A549 (cell line): ENCODE results near the gene AAK1. TPM values are rescaled to one million over a fixed set of nuclear protein-coding genes. Genes with fewer than 3 reads are reported as not detected.

ENCODE experiments used
- ATAC-seq, 2 experiments: fragments of 200-7000 bp in 1 of 2; fragments of >200 bp in 1 of 2; cut with Nextera tagmentation in 1 of 2; cut with Tn5 transposase in 1 of 2; 3 replicates each; pipeline versions ENCODE4 v1.8.0 to v1.9.1; 2018 to 2020; ENCODE audit warnings: mild to moderate bottlenecking in 1 of 2, moderate library complexity in 1 of 2
- CTCF ChIA-PET: fragments of 300-600 bp; sonication (Branson Sonifier 250); formaldehyde crosslinking; extraction: SDS; loops from one replicate; lab custom pipeline; 2021; ENCODE audit warnings: antibody characterized with exemption, inconsistent platforms; lab: Yijun Ruan, JAX
- POLR2A ChIA-PET: fragments of 350-600 bp; formaldehyde crosslinking; extraction: SDS; loops from one replicate; lab custom pipeline; 2021; ENCODE audit warnings: antibody characterized with exemption, inconsistent platforms; lab: Yijun Ruan, JAX
- DNase-seq, 2 experiments: peaks; one replicate each; pipeline versions ENCODE4 v3.0.0 to v3.0.0-alpha.2; 2011 to 2016; ENCODE audit warnings: low read depth in 1 of 2, low spot score in 1 of 2
- FAIRE-seq: peaks from 2 replicates; lab custom pipeline; 2011; peaks lifted over from hg19 to GRCh38; lab: Jason Lieb, UNC
- H3K27ac ChIP-seq, 2 experiments: fragments of >200 bp; sonication (Bioruptor Twin); formaldehyde crosslinking; 3 replicates each; pipeline ENCODE4 v1.5.1; 2016 to 2017
- H3K4me1 ChIP-seq: fragments of >200 bp; sonication (Bioruptor Twin); formaldehyde crosslinking; 3 replicates; pipeline ENCODE4 v1.6.1; 2016
- H3K4me2 ChIP-seq: fragments of >200 bp; sonication (Bioruptor Twin); formaldehyde crosslinking; 3 replicates; pipeline ENCODE4 v1.6.1; 2016
- H3K4me3 ChIP-seq: fragments of >200 bp; sonication (Bioruptor Twin); formaldehyde crosslinking; 3 replicates; pipeline ENCODE4 v1.5.1; 2016
- H3K9me3 ChIP-seq: fragments of >200 bp; sonication (Bioruptor Twin); formaldehyde crosslinking; 3 replicates; pipeline ENCODE4 v1.6.1; 2016
- BHLHE40 ChIP-seq: IDR thresholded peaks from 2 replicates; pipeline ENCODE4 v1.6.1; 2012; ENCODE audit warnings: low read depth, low read length, inconsistent platforms
- CEBPB ChIP-seq, 2 experiments: fragments of >200 bp in 1 of 2; sonication (Bioruptor Twin) in 1 of 2; formaldehyde crosslinking in 1 of 2; IDR thresholded peaks; 2 replicates each; pipeline ENCODE4 v1.6.1; 2012 to 2016
- CHD4 ChIP-seq: fragments of 200-600 bp; sonication (generic); IDR thresholded peaks from 2 replicates; pipeline ENCODE4 v1.6.1; 2016; ENCODE audit warnings: antibody characterized with exemption, mild to moderate bottlenecking, borderline replicate concordance
- EHMT2 ChIP-seq: fragments of 200-600 bp; sonication (generic); IDR thresholded peaks from 2 replicates; pipeline ENCODE4 v1.6.1; 2016; ENCODE audit warnings: antibody characterized with exemption, low read depth, mild to moderate bottlenecking, moderate library complexity
- EP300 ChIP-seq, 2 experiments: fragments of >200 bp; sonication (Bioruptor Twin); formaldehyde crosslinking; IDR thresholded peaks; 2 replicates in 1 of 2; 3 replicates in 1 of 2; pipeline ENCODE4 v1.6.1; 2016 to 2017
- ESRRA ChIP-seq: fragments of 150-350 bp; IDR thresholded peaks from 2 replicates; pipeline ENCODE4 v1.6.1; 2014; ENCODE audit warnings: mild to moderate bottlenecking, low read length, borderline replicate concordance
- FOSB ChIP-seq: fragments of 250-450 bp; sonication (Bioruptor Pico); IDR thresholded peaks from 2 replicates; pipeline ENCODE4 v1.5.0; 2020; ENCODE audit warnings: mild to moderate bottlenecking, moderate library complexity
- FOSL2 ChIP-seq, 2 experiments: fragments of 450-650 bp in 1 of 2; fragments of >200 bp in 1 of 2; sonication (Bioruptor Twin) in 1 of 2; formaldehyde crosslinking; IDR thresholded peaks; 2 replicates each; pipeline versions ENCODE4 v1.5.0 to v1.6.1; 2016 to 2020; ENCODE audit warnings: mild to moderate bottlenecking in 1 of 2, moderate library complexity in 1 of 2
- FOXS1 ChIP-seq: fragments of 250-450 bp; sonication (Bioruptor Pico); IDR thresholded peaks from 2 replicates; pipeline ENCODE4 v1.5.0; 2020; ENCODE audit warnings: mild to moderate bottlenecking, moderate library complexity
- GATA3 ChIP-seq: IDR thresholded peaks from 2 replicates; pipeline ENCODE4 v1.6.1; 2012; ENCODE audit warnings: borderline replicate concordance
- HDAC2 ChIP-seq: fragments of 200-600 bp; sonication (generic); IDR thresholded peaks from 2 replicates; pipeline ENCODE4 v1.6.1; 2016
- HOXB5 ChIP-seq: fragments of 250-450 bp; sonication (Bioruptor Pico); IDR thresholded peaks from 2 replicates; pipeline ENCODE4 v1.5.0; 2020; ENCODE audit warnings: mild to moderate bottlenecking, moderate library complexity
- JUN ChIP-seq, 2 experiments: fragments of >200 bp; sonication (Bioruptor Twin); formaldehyde crosslinking; IDR thresholded peaks; 2 replicates in 1 of 2; 3 replicates in 1 of 2; pipeline ENCODE4 v1.6.1; 2016 to 2017
- JUNB ChIP-seq: fragments of >200 bp; sonication (Bioruptor Twin); formaldehyde crosslinking; IDR thresholded peaks from 2 replicates; pipeline ENCODE4 v1.6.1; 2016
- KDM5A ChIP-seq: fragments of 200-600 bp; sonication (generic); IDR thresholded peaks from 2 replicates; pipeline ENCODE4 v1.6.1; 2016; ENCODE audit warnings: antibody characterized with exemption, mild to moderate bottlenecking
- MAX ChIP-seq: IDR thresholded peaks from 2 replicates; pipeline ENCODE4 v1.6.1; 2012
- MAZ ChIP-seq: fragments of 150-350 bp; IDR thresholded peaks from 2 replicates; pipeline ENCODE4 v1.6.1; 2014; ENCODE audit warnings: antibody characterized with exemption, low read depth, low read length, borderline replicate concordance
- PHF8 ChIP-seq: fragments of 200-600 bp; sonication (generic); IDR thresholded peaks from 2 replicates; pipeline ENCODE4 v1.6.1; 2016; ENCODE audit warnings: low read depth, mild to moderate bottlenecking, antibody characterized with exemption, moderate library complexity, borderline replicate concordance
- POLR2AphosphoS2 ChIP-seq: conservative IDR thresholded peaks from 2 replicates; pipeline ENCODE4 v1.6.1; 2012; ENCODE audit warnings: low read length, improper control_type of control experiment, inconsistent platforms
- RCOR1 ChIP-seq: fragments of 150-350 bp; IDR thresholded peaks from 2 replicates; pipeline ENCODE4 v1.6.1; 2014; ENCODE audit warnings: antibody characterized with exemption, low read length, low read depth
- RNF2 ChIP-seq: fragments of 200-600 bp; sonication (generic); IDR thresholded peaks from 2 replicates; pipeline ENCODE4 v1.6.1; 2016; ENCODE audit warnings: low read depth, mild to moderate bottlenecking, antibody characterized with exemption, moderate library complexity, borderline replicate concordance
- SMC3 ChIP-seq: fragments of >200 bp; sonication (Bioruptor Twin); formaldehyde crosslinking; IDR thresholded peaks from 3 replicates; pipeline ENCODE4 v1.6.1; 2018; ENCODE audit warnings: inconsistent platforms
- TP53 ChIP-seq: fragments of 250-450 bp; sonication (Bioruptor Pico); IDR thresholded peaks from 2 replicates; pipeline ENCODE4 v1.5.0; 2021; ENCODE audit warnings: mild to moderate bottlenecking, moderate library complexity
- ZC3H11A ChIP-seq: fragments of 450-650 bp; IDR thresholded peaks from 2 replicates; pipeline ENCODE4 v1.6.1; 2014; ENCODE audit warnings: antibody characterized with exemption, mild to moderate bottlenecking
- ZFP36 ChIP-seq: fragments of 450-650 bp; IDR thresholded peaks from 2 replicates; pipeline ENCODE4 v1.6.1; 2014; ENCODE audit warnings: borderline replicate concordance; ENCODE audit not compliant: partially characterized antibody
- WGBS: methylation state at CpG from one replicate; pipeline ENCODE4 v1.1.6; 2017; ENCODE audit errors: missing lambda C conversion rate; 5-methylcytosine and 5-hydroxymethylcytosine counted together
- polyA plus RNA-seq, 4 experiments: library from polyadenylated mRNA; depleted of rRNA in 3 of 4; stranded (reverse); fragments of >200 nt; fragmentation: RNase III in 1 of 4; extraction: RNeasy Plus Mini Kit Qiagen cat#74134 plus additional on column Dnase treatment in 1 of 4; gene quantifications; 2 replicates in 3 of 4; 3 replicates in 1 of 4; pipeline ENCODE4 v1.2.3, GENCODE V29; 2011 to 2017
- TF ChIP-seq, protein P1 (sequence below): fragments of >200 bp; sonication (Bioruptor Twin); formaldehyde crosslinking; IDR thresholded peaks from 3 replicates; pipeline ENCODE4 v1.6.1; 2016
- TF ChIP-seq, protein P2 (sequence below): fragments of 250-450 bp; sonication (Bioruptor Pico); IDR thresholded peaks from 2 replicates; pipeline ENCODE4 v1.5.0; 2021; ENCODE audit warnings: mild to moderate bottlenecking, moderate library complexity, borderline replicate concordance

Gene AAK1
- polyA plus RNA-seq, 2 of the 4 experiments (the other 2 are of a cell fraction) = 15.9 to 25.7 TPM

GRCh38 chr2:69461404-69461803, 182.1 kb downstream of the AAK1 start:
- no peaks in the 10 kb centered on the region for H3K4me1 ChIP-seq
- DNase-seq (no peak), ATAC-seq (no peak)
- no peak for TF ChIP-seq PHF8
- no peak for TF ChIP-seq ZC3H11A
- no peak for TF ChIP-seq FOXS1
- no peak for TF ChIP-seq RCOR1
- TF ChIP-seq MAX = no peak
- no peak for TF ChIP-seq POLR2AphosphoS2
- TF ChIP-seq, all 56 proteins: peak for 0
- no peak overlapping the region for H3K4me2 ChIP-seq
- H3K9me3 ChIP-seq = no peaks in the 10 kb centered on the region
- no peak for FAIRE-seq
- CTCF ChIA-PET = no interaction called here
- WGBS = 89% methylated on average over 6 of the region's 6 CpGs
- no peak overlapping the region for H3K4me3 ChIP-seq
- H3K27ac ChIP-seq = no peak overlapping the region
- POLR2A ChIA-PET = no interaction called here

DNA sequence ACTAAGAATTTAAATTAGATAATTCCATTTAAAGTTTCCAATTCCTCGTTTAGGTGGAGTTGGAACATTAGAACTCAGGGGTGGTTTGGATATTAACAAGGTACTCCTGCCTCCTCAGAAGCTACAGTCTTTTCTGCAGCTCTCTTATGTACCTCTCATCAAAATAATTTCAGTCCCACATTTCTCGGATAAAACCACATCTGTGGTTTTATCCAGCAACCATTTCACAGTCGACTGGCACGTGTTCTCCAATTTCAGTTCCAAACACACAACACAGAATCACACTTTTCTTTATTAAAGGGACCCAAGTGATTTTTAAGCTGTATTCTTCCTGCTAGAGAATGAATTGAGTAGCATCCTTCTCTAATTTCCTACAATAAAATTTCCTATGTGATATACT, 183.6 kb downstream of the AAK1 start:
- DNase-seq (no peak), ATAC-seq (no peak), FAIRE-seq (no peak)
- Histone ChIP-seq H3K4me2 (no peak overlapping the region), H3K4me3 (no peak overlapping the region), H3K4me1 (no peaks in the 10 kb centered on the region), H3K27ac (no peak overlapping the region), H3K9me3 (no peaks in the 10 kb centered on the region)
- 79% methylated on average over 4 of the region's 4 CpGs for WGBS
- POLR2A ChIA-PET = no interaction called here
- no peak for TF ChIP-seq ZC3H11A
- no peak for TF ChIP-seq POLR2AphosphoS2
- TF ChIP-seq, protein P1, sequence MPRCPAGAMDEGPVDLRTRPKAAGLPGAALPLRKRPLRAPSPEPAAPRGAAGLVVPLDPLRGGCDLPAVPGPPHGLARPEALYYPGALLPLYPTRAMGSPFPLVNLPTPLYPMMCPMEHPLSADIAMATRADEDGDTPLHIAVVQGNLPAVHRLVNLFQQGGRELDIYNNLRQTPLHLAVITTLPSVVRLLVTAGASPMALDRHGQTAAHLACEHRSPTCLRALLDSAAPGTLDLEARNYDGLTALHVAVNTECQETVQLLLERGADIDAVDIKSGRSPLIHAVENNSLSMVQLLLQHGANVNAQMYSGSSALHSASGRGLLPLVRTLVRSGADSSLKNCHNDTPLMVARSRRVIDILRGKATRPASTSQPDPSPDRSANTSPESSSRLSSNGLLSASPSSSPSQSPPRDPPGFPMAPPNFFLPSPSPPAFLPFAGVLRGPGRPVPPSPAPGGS = no peak
- TF ChIP-seq TP53 (CRISPR knock-in tag) = no peak
- no peak for TF ChIP-seq ESRRA
- no peak for TF ChIP-seq EHMT2
- no peak for TF ChIP-seq ZFP36
- TF ChIP-seq JUNB = no peak
- TF ChIP-seq, protein P2, sequence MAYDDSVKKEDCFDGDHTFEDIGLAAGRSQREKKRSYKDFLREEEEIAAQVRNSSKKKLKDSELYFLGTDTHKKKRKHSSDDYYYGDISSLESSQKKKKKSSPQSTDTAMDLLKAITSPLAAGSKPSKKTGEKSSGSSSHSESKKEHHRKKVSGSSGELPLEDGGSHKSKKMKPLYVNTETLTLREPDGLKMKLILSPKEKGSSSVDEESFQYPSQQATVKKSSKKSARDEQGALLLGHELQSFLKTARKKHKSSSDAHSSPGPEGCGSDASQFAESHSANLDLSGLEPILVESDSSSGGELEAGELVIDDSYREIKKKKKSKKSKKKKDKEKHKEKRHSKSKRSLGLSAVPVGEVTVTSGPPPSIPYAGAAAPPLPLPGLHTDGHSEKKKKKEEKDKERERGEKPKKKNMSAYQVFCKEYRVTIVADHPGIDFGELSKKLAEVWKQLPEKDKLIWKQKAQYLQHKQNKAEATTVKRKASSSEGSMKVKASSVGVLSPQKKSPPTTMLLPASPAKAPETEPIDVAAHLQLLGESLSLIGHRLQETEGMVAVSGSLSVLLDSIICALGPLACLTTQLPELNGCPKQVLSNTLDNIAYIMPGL (CRISPR knock-in tag) = no peak
- no peak for TF ChIP-seq HDAC2
- TF ChIP-seq FOXS1 = no peak
- no peak for TF ChIP-seq RCOR1
- CTCF ChIA-PET = interaction anchor here (1.2 to 1.6 kb wide), 2 partner anchors 13 to 16 kb away, joined by 3 to 4 read pairs; no protein-coding TSS in a partner anchor

DNA sequence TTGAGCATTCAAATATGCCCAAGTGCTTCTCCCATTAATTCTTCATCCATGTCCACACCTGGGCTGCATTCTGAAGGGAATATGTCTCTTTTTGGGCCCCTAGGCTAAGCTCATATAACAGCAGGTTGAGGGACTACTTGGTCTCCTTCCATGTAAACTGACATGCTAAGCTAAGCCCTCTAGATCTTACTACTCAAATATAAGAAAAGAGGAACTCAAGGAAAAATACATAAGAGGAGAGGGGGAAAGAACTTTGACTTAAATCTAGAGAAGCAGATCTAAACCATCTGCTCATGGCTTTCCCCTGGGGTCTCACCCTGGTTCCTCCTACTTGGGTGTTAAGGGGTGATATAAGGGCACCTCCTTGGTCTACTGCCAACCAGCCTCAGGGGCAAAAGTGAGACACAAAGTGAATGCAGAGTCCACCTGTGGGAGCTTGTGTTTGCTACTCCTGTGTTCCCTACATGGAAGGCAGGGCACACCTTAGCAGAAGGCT, 186.5 kb downstream of the AAK1 start:
- TF ChIP-seq HOXB5 (CRISPR knock-in tag) (no peak), MAZ (no peak), RNF2 (no peak), FOSL2 (IDR thresholded peaks at IDR 0.05) (no peak), FOSL2 (CRISPR knock-in tag; IDR thresholded peaks at IDR 0.05) (no peak), CEBPB (IDR thresholded peaks at IDR 0.05) (no peak), JUN (IDR thresholded peaks at IDR 0.05) (no peak), HDAC2 (no peak), KDM5A (no peak), GATA3 (no peak), SMC3 (no peak), EHMT2 (no peak), FOSB (no peak), CHD4 (no peak), BHLHE40 (no peak), EP300 (IDR thresholded peaks at IDR 0.05) (no peak)
- TF ChIP-seq, protein P1 = no peak
- TF ChIP-seq, protein P2 (CRISPR knock-in tag) = no peak
- TF ChIP-seq, all 56 proteins: peak for 0
- ATAC-seq (no peak; a peak in 1 of 6 replicates), FAIRE-seq (no peak), DNase-seq (no peak)
- Histone ChIP-seq H3K4me3 (no peak overlapping the region), H3K4me2 (no peak overlapping the region), H3K9me3 (no peaks in the 10 kb centered on the region), H3K27ac (no peak overlapping the region), H3K4me1 (no peaks in the 10 kb centered on the region)
- ChIA-PET POLR2A (no interaction called here), CTCF (interaction anchor here (1.2 to 1.6 kb wide), 2 partner anchors 9 to 20 kb away, joined by 4 to 7 read pairs; partner anchors contain the start of gene NFU1)
